Muscle of leg (tissue), 11 donors: ENCODE data around the gene BTBD9. TPM values are rescaled to one million over a fixed set of nuclear protein-coding genes. Genes with fewer than 3 reads are reported as not detected.
"Not testable (repeated sequence)": the region's sequence is repeated elsewhere in the genome, so short reads cannot be mapped to it uniquely, and the experiment has no call there.

Source experiments
- DNase-seq: peaks from one replicate; pipeline ENCODE4 v3.0.0; 2013
- H3K27ac ChIP-seq: one replicate; pipeline ENCODE4 v1.5.1; 2013; ENCODE audit warnings: mild to moderate bottlenecking, low read length, control low read depth
- H3K27me3 ChIP-seq: one replicate; pipeline ENCODE4 v1.6.1; 2013; ENCODE audit warnings: low read length; ENCODE audit not compliant: control insufficient read depth, insufficient read depth
- H3K36me3 ChIP-seq: one replicate; pipeline ENCODE4 v1.6.1; 2013; ENCODE audit warnings: low read length; ENCODE audit not compliant: control insufficient read depth, insufficient read depth
- H3K4me1 ChIP-seq: one replicate; pipeline ENCODE4 v1.6.1; 2013; ENCODE audit warnings: low read length; ENCODE audit not compliant: control insufficient read depth, insufficient read depth
- H3K4me3 ChIP-seq: one replicate; pipeline ENCODE4 v1.5.1; 2013; ENCODE audit warnings: low read length, control low read depth
- H3K9me3 ChIP-seq: replicated peaks from 2 replicates; pipeline ENCODE4 v1.6.1; 2013; ENCODE audit warnings: low read depth, low read length; ENCODE audit not compliant: control insufficient read depth
- WGBS: methylation state at CpG from one replicate; pipeline ENCODE4 v1.1.5; 2013; ENCODE audit warnings: missing lambda C conversion rate; ENCODE audit not compliant: insufficient coverage; 5-methylcytosine and 5-hydroxymethylcytosine counted together
- polyA plus RNA-seq, 8 donors: library from polyadenylated mRNA; unstranded; fragments of 120-200 nt; gene quantifications; one replicate each; pipeline versions ENCODE4 v1.2.1 to v1.2.3, GENCODE V29; 2013; ENCODE audit warnings: inconsistent platforms in 1 of 8, low replicate concordance in 1 of 8; ENCODE audit not compliant: insufficient read length in 8 of 8, insufficient read depth in 1 of 8
- total RNA-seq: library from RNA; stranded (reverse); fragments of 120-200 nt; gene quantifications from one replicate; pipeline ENCODE4 v1.2.4, GENCODE V29; 2013

The BTBD9 gene
- total and polyA plus RNA-seq, 9 donors = 6.5 to 10.5 (median 8.2) TPM

GRCh38 chr6:38427492-38428210 lies 212.1 kb downstream of the BTBD9 start:
- peaks cover 2% of the 10 kb centered on the region for H3K9me3 ChIP-seq
- no CpG with 5 or more reads among the region's 2 CpGs for WGBS
- H3K27me3 ChIP-seq = no peaks in the 10 kb centered on the region
- H3K4me1 ChIP-seq = no peaks in the 10 kb centered on the region
- no peaks in the 10 kb centered on the region for H3K36me3 ChIP-seq
- H3K27ac ChIP-seq = no peak overlapping the region
- DNase-seq = no peak
- no peak overlapping the region for H3K4me3 ChIP-seq

- H3K4me3 ChIP-seq, H3K9me3 ChIP-seq, H3K27ac ChIP-seq, H3K36me3 ChIP-seq, H3K4me1 ChIP-seq, H3K27me3 ChIP-seq: not testable (repeated sequence)
- WGBS = 77% methylated on average over 8 of the region's 11 CpGs
- peak; percentile 21 for DNase-seq
These were observed 213.8 kb downstream of the BTBD9 start for GRCh38 chr6:38425788-38426488.

- Histone ChIP-seq H3K4me3 (no peak overlapping the region), H3K4me1 (no peaks in the 10 kb centered on the region), H3K36me3 (no peaks in the 10 kb centered on the region), H3K9me3 (no peaks in the 10 kb centered on the region), H3K27me3 (no peaks in the 10 kb centered on the region), H3K27ac (no peak overlapping the region)
- DNase-seq = no peak
- WGBS = 100% methylated on average over 1 of the region's 4 CpGs
These were observed 216.0 kb downstream of the BTBD9 start for GRCh38 chr6:38423746-38424145.

GRCh38 chr6:38420207-38420606 lies 219.5 kb downstream of the BTBD9 start:
- Histone ChIP-seq H3K4me1 (no peaks in the 10 kb centered on the region), H3K27me3 (no peaks in the 10 kb centered on the region), H3K4me3 (no peak overlapping the region), H3K27ac (no peak overlapping the region), H3K36me3 (no peaks in the 10 kb centered on the region), H3K9me3 (no peaks in the 10 kb centered on the region)
- DNase-seq = no peak
- WGBS = no CpG with 5 or more reads among the region's 2 CpGs

- Histone ChIP-seq H3K36me3 (no peaks in the 10 kb centered on the region), H3K27me3 (no peaks in the 10 kb centered on the region), H3K4me3 (no peak overlapping the region), H3K9me3 (no peaks in the 10 kb centered on the region), H3K27ac (no peak overlapping the region), H3K4me1 (no peaks in the 10 kb centered on the region)
- WGBS = 94% methylated on average over 3 of the region's 6 CpGs
- DNase-seq = no peak
These were observed 222.2 kb downstream of the BTBD9 start for GRCh38 chr6:38417521-38417920.

- Histone ChIP-seq H3K36me3 (no peaks in the 10 kb centered on the region), H3K27me3 (no peaks in the 10 kb centered on the region), H3K4me1 (no peaks in the 10 kb centered on the region), H3K4me3 (no peak overlapping the region), H3K9me3 (no peaks in the 10 kb centered on the region), H3K27ac (no peak overlapping the region)
- 64% methylated on average over 2 of the region's 5 CpGs for WGBS
- no peak for DNase-seq
These were observed 224.3 kb downstream of the BTBD9 start for GRCh38 chr6:38415231-38416005.

GRCh38 chr6:38413102-38413800 lies 226.5 kb downstream of the BTBD9 start:
- WGBS = no CpG with 5 or more reads among the region's 4 CpGs
- no peak overlapping the region for H3K27ac ChIP-seq
- DNase-seq = peak; percentile 29

GRCh38 chr6:38407192-38407591 lies 232.5 kb downstream of the BTBD9 start:
- no peak overlapping the region for H3K4me3 ChIP-seq
- H3K9me3 ChIP-seq = no peaks in the 10 kb centered on the region
- no peaks in the 10 kb centered on the region for H3K4me1 ChIP-seq
- no peaks in the 10 kb centered on the region for H3K27me3 ChIP-seq
- H3K36me3 ChIP-seq = no peaks in the 10 kb centered on the region
- no peak overlapping the region for H3K27ac ChIP-seq
- DNase-seq = peak; percentile 35
- WGBS = no CpG with 5 or more reads among the region's 3 CpGs

More at GRCh38 chr6:38413102-38413800, 226.5 kb downstream of the BTBD9 start:
- no peaks in the 10 kb centered on the region for H3K9me3 ChIP-seq
- no peaks in the 10 kb centered on the region for H3K36me3 ChIP-seq
- no peaks in the 10 kb centered on the region for H3K4me1 ChIP-seq
- H3K27me3 ChIP-seq = no peaks in the 10 kb centered on the region
- H3K4me3 ChIP-seq = no peak overlapping the region

- Histone ChIP-seq H3K27ac (no peak overlapping the region), H3K27me3 (no peaks in the 10 kb centered on the region), H3K36me3 (no peaks in the 10 kb centered on the region), H3K9me3 (no peaks in the 10 kb centered on the region), H3K4me1 (no peaks in the 10 kb centered on the region), H3K4me3 (no peak overlapping the region)
- peak; percentile 29 for DNase-seq
- WGBS = no CpG with 5 or more reads among the region's 1 CpG
These were observed 233.6 kb downstream of the BTBD9 start for GRCh38 chr6:38406096-38406495.
